Measurements from ENCODE around the gene FILIP1.

DNA sequence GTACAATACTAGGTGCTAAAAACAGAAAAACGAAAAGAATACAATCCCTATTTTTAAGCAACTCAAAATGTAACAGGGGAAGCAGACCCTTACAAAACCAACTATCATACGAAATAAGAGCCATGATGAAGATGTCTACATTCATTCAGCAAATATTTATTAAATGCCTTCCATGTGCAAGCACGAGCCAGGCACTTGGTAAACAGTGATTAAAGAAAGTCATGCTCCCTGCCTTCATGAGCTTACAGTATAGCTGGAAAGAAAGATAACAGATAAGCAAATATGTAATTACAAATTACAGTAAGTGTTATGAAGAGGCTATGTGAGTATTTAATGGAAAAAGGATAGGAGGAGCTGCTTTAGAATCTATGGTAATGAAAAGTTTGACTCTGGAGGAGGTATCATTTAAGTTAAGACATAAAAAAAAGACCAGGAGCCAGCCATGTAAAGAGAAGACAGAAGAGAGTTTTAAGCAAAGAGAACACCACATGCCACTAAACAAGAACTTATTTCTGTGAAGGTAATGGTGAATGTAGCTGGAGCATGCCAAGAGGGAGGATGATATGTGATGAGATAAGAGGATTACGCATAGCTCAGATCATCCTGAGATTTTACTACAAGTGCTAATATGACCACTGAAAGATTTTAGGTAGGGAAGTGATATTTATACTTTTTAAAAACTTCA, 230.7 kb downstream of the FILIP1 start:
- no peak for TF ChIP-seq POLR2AphosphoS5 (IDR thresholded peaks at IDR 0.05; ENCODE audit: insufficient read depth in 1 of 2, low read depth in 1 of 2)
- TF ChIP-seq, protein P1, sequence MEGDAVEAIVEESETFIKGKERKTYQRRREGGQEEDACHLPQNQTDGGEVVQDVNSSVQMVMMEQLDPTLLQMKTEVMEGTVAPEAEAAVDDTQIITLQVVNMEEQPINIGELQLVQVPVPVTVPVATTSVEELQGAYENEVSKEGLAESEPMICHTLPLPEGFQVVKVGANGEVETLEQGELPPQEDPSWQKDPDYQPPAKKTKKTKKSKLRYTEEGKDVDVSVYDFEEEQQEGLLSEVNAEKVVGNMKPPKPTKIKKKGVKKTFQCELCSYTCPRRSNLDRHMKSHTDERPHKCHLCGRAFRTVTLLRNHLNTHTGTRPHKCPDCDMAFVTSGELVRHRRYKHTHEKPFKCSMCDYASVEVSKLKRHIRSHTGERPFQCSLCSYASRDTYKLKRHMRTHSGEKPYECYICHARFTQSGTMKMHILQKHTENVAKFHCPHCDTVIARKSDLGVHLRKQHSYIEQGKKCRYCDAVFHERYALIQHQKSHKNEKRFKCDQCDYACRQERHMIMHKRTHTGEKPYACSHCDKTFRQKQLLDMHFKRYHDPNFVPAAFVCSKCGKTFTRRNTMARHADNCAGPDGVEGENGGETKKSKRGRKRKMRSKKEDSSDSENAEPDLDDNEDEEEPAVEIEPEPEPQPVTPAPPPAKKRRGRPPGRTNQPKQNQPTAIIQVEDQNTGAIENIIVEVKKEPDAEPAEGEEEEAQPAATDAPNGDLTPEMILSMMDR (IDR thresholded peaks at IDR 0.05), result no peak
